A549 (cell line): Measurements from ENCODE around the gene C17orf75. TPM values are rescaled to one million over a fixed set of nuclear protein-coding genes. Genes with fewer than 3 reads are reported as not detected.

Source experiments
- ATAC-seq, 2 experiments: fragments of 200-7000 bp in 1 of 2; fragments of >200 bp in 1 of 2; cut with Nextera tagmentation in 1 of 2; cut with Tn5 transposase in 1 of 2; 3 replicates each; pipeline versions ENCODE4 v1.8.0 to v1.9.1; 2018 to 2020; ENCODE audit warnings: mild to moderate bottlenecking in 1 of 2, moderate library complexity in 1 of 2
- CTCF ChIA-PET: fragments of 300-600 bp; sonication (Branson Sonifier 250); formaldehyde crosslinking; extraction: SDS; loops from one replicate; lab custom pipeline; 2021; ENCODE audit warnings: antibody characterized with exemption, inconsistent platforms; lab: Yijun Ruan, JAX
- POLR2A ChIA-PET: fragments of 350-600 bp; formaldehyde crosslinking; extraction: SDS; loops from one replicate; lab custom pipeline; 2021; ENCODE audit warnings: antibody characterized with exemption, inconsistent platforms; lab: Yijun Ruan, JAX
- DNase-seq, 2 experiments: peaks; one replicate each; pipeline versions ENCODE4 v3.0.0 to v3.0.0-alpha.2; 2011 to 2016; ENCODE audit warnings: low read depth in 1 of 2, low spot score in 1 of 2
- FAIRE-seq: peaks from 2 replicates; lab custom pipeline; 2011; peaks lifted over from hg19 to GRCh38; lab: Jason Lieb, UNC
- H3K27ac ChIP-seq, 2 experiments: fragments of >200 bp; sonication (Bioruptor Twin); formaldehyde crosslinking; 3 replicates each; pipeline ENCODE4 v1.5.1; 2016 to 2017
- H3K4me1 ChIP-seq: fragments of >200 bp; sonication (Bioruptor Twin); formaldehyde crosslinking; 3 replicates; pipeline ENCODE4 v1.6.1; 2016
- H3K4me2 ChIP-seq: fragments of >200 bp; sonication (Bioruptor Twin); formaldehyde crosslinking; 3 replicates; pipeline ENCODE4 v1.6.1; 2016
- H3K4me3 ChIP-seq: fragments of >200 bp; sonication (Bioruptor Twin); formaldehyde crosslinking; 3 replicates; pipeline ENCODE4 v1.5.1; 2016
- H3K9me3 ChIP-seq: fragments of >200 bp; sonication (Bioruptor Twin); formaldehyde crosslinking; 3 replicates; pipeline ENCODE4 v1.6.1; 2016
- EP300 ChIP-seq, 2 experiments: fragments of >200 bp; sonication (Bioruptor Twin); formaldehyde crosslinking; IDR thresholded peaks; 2 replicates in 1 of 2; 3 replicates in 1 of 2; pipeline ENCODE4 v1.6.1; 2016 to 2017
- FOSL2 ChIP-seq, 2 experiments: fragments of 450-650 bp in 1 of 2; fragments of >200 bp in 1 of 2; sonication (Bioruptor Twin) in 1 of 2; formaldehyde crosslinking; IDR thresholded peaks; 2 replicates each; pipeline versions ENCODE4 v1.5.0 to v1.6.1; 2016 to 2020; ENCODE audit warnings: mild to moderate bottlenecking in 1 of 2, moderate library complexity in 1 of 2
- FOXS1 ChIP-seq: fragments of 250-450 bp; sonication (Bioruptor Pico); IDR thresholded peaks from 2 replicates; pipeline ENCODE4 v1.5.0; 2020; ENCODE audit warnings: mild to moderate bottlenecking, moderate library complexity
- GATA3 ChIP-seq: IDR thresholded peaks from 2 replicates; pipeline ENCODE4 v1.6.1; 2012; ENCODE audit warnings: borderline replicate concordance
- HMGXB4 ChIP-seq: fragments of 250-450 bp; sonication (Bioruptor Pico); IDR thresholded peaks from 2 replicates; pipeline ENCODE4 v1.5.0; 2021; ENCODE audit warnings: mild to moderate bottlenecking, moderate library complexity, borderline replicate concordance
- JUN ChIP-seq, 2 experiments: fragments of >200 bp; sonication (Bioruptor Twin); formaldehyde crosslinking; IDR thresholded peaks; 2 replicates in 1 of 2; 3 replicates in 1 of 2; pipeline ENCODE4 v1.6.1; 2016 to 2017
- KDM1A ChIP-seq: fragments of 200-600 bp; sonication (generic); IDR thresholded peaks from 2 replicates; pipeline ENCODE4 v1.6.1; 2016; ENCODE audit warnings: low read depth, mild to moderate bottlenecking
- MAFK ChIP-seq: fragments of 450-650 bp; IDR thresholded peaks from 2 replicates; pipeline ENCODE4 v1.6.1; 2014; ENCODE audit not compliant: partially characterized antibody
- PHF8 ChIP-seq: fragments of 200-600 bp; sonication (generic); IDR thresholded peaks from 2 replicates; pipeline ENCODE4 v1.6.1; 2016; ENCODE audit warnings: low read depth, mild to moderate bottlenecking, antibody characterized with exemption, moderate library complexity, borderline replicate concordance
- POLR2A ChIP-seq: IDR thresholded peaks from 2 replicates; pipeline ENCODE4 v1.6.1; 2012; ENCODE audit warnings: mild to moderate bottlenecking, low read length
- RFX5 ChIP-seq: fragments of 450-650 bp; IDR thresholded peaks from 2 replicates; pipeline ENCODE4 v1.7.1; 2014; ENCODE audit warnings: antibody characterized with exemption, mild to moderate bottlenecking, moderate library complexity
- TFCP2L1 ChIP-seq: fragments of 250-450 bp; sonication (Bioruptor Pico); IDR thresholded peaks from 2 replicates; pipeline ENCODE4 v1.5.0; 2021; ENCODE audit warnings: mild to moderate bottlenecking
- TP53 ChIP-seq: fragments of 250-450 bp; sonication (Bioruptor Pico); IDR thresholded peaks from 2 replicates; pipeline ENCODE4 v1.5.0; 2021; ENCODE audit warnings: mild to moderate bottlenecking, moderate library complexity
- WGBS: methylation state at CpG from one replicate; pipeline ENCODE4 v1.1.6; 2017; ENCODE audit errors: missing lambda C conversion rate; 5-methylcytosine and 5-hydroxymethylcytosine counted together
- polyA plus RNA-seq, 4 experiments: library from polyadenylated mRNA; depleted of rRNA in 3 of 4; stranded (reverse); fragments of >200 nt; fragmentation: RNase III in 1 of 4; extraction: RNeasy Plus Mini Kit Qiagen cat#74134 plus additional on column Dnase treatment in 1 of 4; gene quantifications; 2 replicates in 3 of 4; 3 replicates in 1 of 4; pipeline ENCODE4 v1.2.3, GENCODE V29; 2011 to 2017
- TF ChIP-seq, protein P1 (sequence below): fragments of 200-600 bp; sonication (generic); IDR thresholded peaks from 2 replicates; pipeline ENCODE4 v1.6.1; 2016; ENCODE audit warnings: antibody characterized with exemption, mild to moderate bottlenecking, moderate library complexity
- TF ChIP-seq, protein P2 (sequence below): fragments of 250-450 bp; sonication (Bioruptor Pico); IDR thresholded peaks from 2 replicates; pipeline ENCODE4 v1.5.0; 2020; ENCODE audit warnings: low read depth, mild to moderate bottlenecking, moderate library complexity
- TF ChIP-seq, protein P3 (sequence below): fragments of >200 bp; sonication (Bioruptor Twin); formaldehyde crosslinking; IDR thresholded peaks from 3 replicates; pipeline ENCODE4 v1.6.1; 2016
- TF ChIP-seq, protein P4 (sequence below): IDR thresholded peaks from 2 replicates; pipeline ENCODE4 v1.6.1; 2012; ENCODE audit warnings: low read depth, borderline replicate concordance

The C17orf75 gene
- polyA plus RNA-seq, 2 of the 4 experiments (the other 2 are of a cell fraction), result 36.3 to 49.6 TPM

DNA sequence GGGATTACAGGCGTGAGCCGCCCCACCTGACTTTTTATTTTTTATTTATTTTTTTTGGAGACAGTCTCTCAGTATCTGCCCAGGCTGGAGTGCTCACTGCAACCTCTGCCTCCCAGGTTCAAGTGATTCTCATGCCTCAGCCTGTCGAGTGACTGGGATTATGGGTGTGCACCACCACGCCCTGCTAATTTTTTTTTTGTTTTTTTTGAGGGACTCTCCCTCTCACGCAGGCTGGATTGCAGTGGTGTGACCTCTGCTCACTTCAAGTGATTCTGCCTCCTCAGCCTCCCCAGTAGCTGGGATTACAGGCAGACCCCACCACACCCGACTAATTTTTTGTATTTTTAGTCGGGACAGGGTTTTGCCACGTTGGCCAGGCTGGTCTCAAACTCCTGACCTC is 15.6 kb upstream of the C17orf75 start:
- DNase-seq (no peak), FAIRE-seq (no peak), ATAC-seq (no peak; a peak in 1 of 6 replicates)
- WGBS, result 82% methylated on average over 8 of the region's 8 CpGs
- ChIA-PET CTCF (interaction anchor here (0.8 kb wide), 1 partner anchor 22 kb away, joined by 3 read pairs; no protein-coding TSS in a partner anchor), POLR2A (no interaction called here)
- TF ChIP-seq HMGXB4 (CRISPR knock-in tag), result no peak
- TF ChIP-seq EP300 (IDR thresholded peaks at IDR 0.05), result no peak
- TF ChIP-seq POLR2A, result no peak
- TF ChIP-seq, protein P1, sequence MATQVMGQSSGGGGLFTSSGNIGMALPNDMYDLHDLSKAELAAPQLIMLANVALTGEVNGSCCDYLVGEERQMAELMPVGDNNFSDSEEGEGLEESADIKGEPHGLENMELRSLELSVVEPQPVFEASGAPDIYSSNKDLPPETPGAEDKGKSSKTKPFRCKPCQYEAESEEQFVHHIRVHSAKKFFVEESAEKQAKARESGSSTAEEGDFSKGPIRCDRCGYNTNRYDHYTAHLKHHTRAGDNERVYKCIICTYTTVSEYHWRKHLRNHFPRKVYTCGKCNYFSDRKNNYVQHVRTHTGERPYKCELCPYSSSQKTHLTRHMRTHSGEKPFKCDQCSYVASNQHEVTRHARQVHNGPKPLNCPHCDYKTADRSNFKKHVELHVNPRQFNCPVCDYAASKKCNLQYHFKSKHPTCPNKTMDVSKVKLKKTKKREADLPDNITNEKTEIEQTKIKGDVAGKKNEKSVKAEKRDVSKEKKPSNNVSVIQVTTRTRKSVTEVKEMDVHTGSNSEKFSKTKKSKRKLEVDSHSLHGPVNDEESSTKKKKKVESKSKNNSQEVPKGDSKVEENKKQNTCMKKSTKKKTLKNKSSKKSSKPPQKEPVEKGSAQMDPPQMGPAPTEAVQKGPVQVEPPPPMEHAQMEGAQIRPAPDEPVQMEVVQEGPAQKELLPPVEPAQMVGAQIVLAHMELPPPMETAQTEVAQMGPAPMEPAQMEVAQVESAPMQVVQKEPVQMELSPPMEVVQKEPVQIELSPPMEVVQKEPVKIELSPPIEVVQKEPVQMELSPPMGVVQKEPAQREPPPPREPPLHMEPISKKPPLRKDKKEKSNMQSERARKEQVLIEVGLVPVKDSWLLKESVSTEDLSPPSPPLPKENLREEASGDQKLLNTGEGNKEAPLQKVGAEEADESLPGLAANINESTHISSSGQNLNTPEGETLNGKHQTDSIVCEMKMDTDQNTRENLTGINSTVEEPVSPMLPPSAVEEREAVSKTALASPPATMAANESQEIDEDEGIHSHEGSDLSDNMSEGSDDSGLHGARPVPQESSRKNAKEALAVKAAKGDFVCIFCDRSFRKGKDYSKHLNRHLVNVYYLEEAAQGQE, result no peak
- no peak for TF ChIP-seq FOXS1 (CRISPR knock-in tag)
- TF ChIP-seq, protein P2, sequence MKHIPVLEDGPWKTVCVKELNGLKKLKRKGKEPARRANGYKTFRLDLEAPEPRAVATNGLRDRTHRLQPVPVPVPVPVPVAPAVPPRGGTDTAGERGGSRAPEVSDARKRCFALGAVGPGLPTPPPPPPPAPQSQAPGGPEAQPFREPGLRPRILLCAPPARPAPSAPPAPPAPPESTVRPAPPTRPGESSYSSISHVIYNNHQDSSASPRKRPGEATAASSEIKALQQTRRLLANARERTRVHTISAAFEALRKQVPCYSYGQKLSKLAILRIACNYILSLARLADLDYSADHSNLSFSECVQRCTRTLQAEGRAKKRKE (CRISPR knock-in tag), result no peak
- no peak for TF ChIP-seq PHF8
- no peak for TF ChIP-seq GATA3
- no peak for TF ChIP-seq RFX5
- no peak for TF ChIP-seq TFCP2L1 (CRISPR knock-in tag)
- no peak for TF ChIP-seq FOSL2 (IDR thresholded peaks at IDR 0.05)
- no peak for TF ChIP-seq FOSL2 (CRISPR knock-in tag; IDR thresholded peaks at IDR 0.05)
- TF ChIP-seq, protein P3, sequence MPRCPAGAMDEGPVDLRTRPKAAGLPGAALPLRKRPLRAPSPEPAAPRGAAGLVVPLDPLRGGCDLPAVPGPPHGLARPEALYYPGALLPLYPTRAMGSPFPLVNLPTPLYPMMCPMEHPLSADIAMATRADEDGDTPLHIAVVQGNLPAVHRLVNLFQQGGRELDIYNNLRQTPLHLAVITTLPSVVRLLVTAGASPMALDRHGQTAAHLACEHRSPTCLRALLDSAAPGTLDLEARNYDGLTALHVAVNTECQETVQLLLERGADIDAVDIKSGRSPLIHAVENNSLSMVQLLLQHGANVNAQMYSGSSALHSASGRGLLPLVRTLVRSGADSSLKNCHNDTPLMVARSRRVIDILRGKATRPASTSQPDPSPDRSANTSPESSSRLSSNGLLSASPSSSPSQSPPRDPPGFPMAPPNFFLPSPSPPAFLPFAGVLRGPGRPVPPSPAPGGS, result no peak
- no peak for TF ChIP-seq JUN (IDR thresholded peaks at IDR 0.05)
- no peak for TF ChIP-seq TP53
- TF ChIP-seq, protein P4, sequence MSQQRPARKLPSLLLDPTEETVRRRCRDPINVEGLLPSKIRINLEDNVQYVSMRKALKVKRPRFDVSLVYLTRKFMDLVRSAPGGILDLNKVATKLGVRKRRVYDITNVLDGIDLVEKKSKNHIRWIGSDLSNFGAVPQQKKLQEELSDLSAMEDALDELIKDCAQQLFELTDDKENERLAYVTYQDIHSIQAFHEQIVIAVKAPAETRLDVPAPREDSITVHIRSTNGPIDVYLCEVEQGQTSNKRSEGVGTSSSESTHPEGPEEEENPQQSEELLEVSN, result no peak
- H3K9me3 ChIP-seq, result no peaks in the 10 kb centered on the region
- H3K4me3 ChIP-seq, result no peak overlapping the region
- no peak overlapping the region for H3K27ac ChIP-seq
- H3K4me1 ChIP-seq, result peaks cover 48% of the 10 kb centered on the region
- no peak overlapping the region for H3K4me2 ChIP-seq

DNA sequence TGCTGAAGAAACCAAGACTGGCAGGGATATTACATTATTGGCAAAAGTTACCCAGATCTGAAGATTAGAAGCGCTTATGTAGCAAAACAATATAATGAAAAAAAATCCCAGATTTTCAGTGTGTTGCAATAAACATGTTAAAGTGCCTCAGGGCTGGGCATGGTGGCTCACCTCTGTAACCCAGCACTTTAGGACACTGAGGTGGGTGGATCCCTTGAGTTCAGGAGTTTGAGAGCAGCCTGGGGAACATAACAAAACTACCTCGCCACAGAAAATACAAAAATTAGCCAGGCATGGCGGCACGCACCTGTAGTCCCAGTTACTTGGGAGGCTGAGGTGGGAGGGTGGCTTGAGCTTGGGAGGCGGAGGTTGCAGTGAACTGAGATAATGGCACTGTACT is 14.8 kb upstream of the C17orf75 start:
- TF ChIP-seq MAFK, result peak; percentile 9
- no peak for TF ChIP-seq KDM1A
- H3K4me2 ChIP-seq, result no peak overlapping the region; the same call in 2 of the 3 replicates
- H3K9me3 ChIP-seq, result no peaks in the 10 kb centered on the region
- CTCF ChIA-PET, result no interaction called here
- POLR2A ChIA-PET, result no interaction called here
- no peak overlapping the region for H3K4me3 ChIP-seq
- H3K27ac ChIP-seq, result no peak overlapping the region
- H3K4me1 ChIP-seq, result peaks cover 55% of the 10 kb centered on the region
- FAIRE-seq (no peak), ATAC-seq (no peak), DNase-seq (no peak)
- 96% methylated on average over 5 of the region's 5 CpGs for WGBS
